MM.1S (cell line): ENCODE results near the gene PGRMC2.
"Not testable (repeated sequence)": the region's sequence is repeated elsewhere in the genome, so short reads cannot be mapped to it uniquely, and the experiment has no call there.

Source experiments
- DNase-seq: peaks from one replicate; pipeline ENCODE4 v3.0.0-alpha.2; 2015
- H2AFZ ChIP-seq: fragments of 300-600 bp; sonication (generic); 2 replicates; pipeline ENCODE4 v1.6.0; 2016; ENCODE audit warnings: antibody characterized with exemption, low read length
- H3F3A ChIP-seq: fragments of 300-600 bp; sonication (generic); 2 replicates; pipeline ENCODE4 v1.6.1; 2016; ENCODE audit warnings: mild to moderate bottlenecking, antibody characterized with exemption, low read length, moderate library complexity, mixed read lengths; ENCODE audit not compliant: insufficient read depth
- H3K27ac ChIP-seq: fragments of 300-600 bp; sonication (generic); 2 replicates; pipeline ENCODE4 v1.5.1; 2016; ENCODE audit warnings: mild to moderate bottlenecking, low read length
- H3K27me3 ChIP-seq: fragments of 300-600 bp; sonication (generic); replicated peaks from 2 replicates; pipeline ENCODE4 v1.6.0; 2016; ENCODE audit warnings: low read length; ENCODE audit not compliant: insufficient read depth
- H3K36me3 ChIP-seq: fragments of 300-600 bp; sonication (generic); replicated peaks from 2 replicates; pipeline ENCODE4 v1.6.1; 2016; ENCODE audit warnings: mild to moderate bottlenecking, low read length, mixed read lengths; ENCODE audit not compliant: insufficient read depth
- H3K4me1 ChIP-seq: fragments of 300-600 bp; sonication (generic); 2 replicates; pipeline ENCODE4 v1.6.1; 2016; ENCODE audit warnings: low read length, mixed read lengths
- H3K4me2 ChIP-seq: fragments of 300-600 bp; sonication (generic); 2 replicates; pipeline ENCODE4 v1.6.0; 2016; ENCODE audit warnings: low read depth, low read length
- H3K4me3 ChIP-seq: fragments of 300-600 bp; sonication (generic); 2 replicates; pipeline ENCODE4 v1.5.1; 2016; ENCODE audit warnings: low read length, mixed read lengths
- H3K79me2 ChIP-seq: fragments of 300-600 bp; sonication (generic); 2 replicates; pipeline ENCODE4 v1.6.1; 2016; ENCODE audit warnings: mixed run types, low read length, mixed read lengths
- H3K9ac ChIP-seq: fragments of 300-600 bp; sonication (generic); 2 replicates; pipeline ENCODE4 v1.6.1; 2016; ENCODE audit warnings: low read length, mixed read lengths
- H3K9me2 ChIP-seq: fragments of 300-600 bp; sonication (generic); replicated peaks from 2 replicates; pipeline ENCODE4 v1.6.1; 2016; ENCODE audit warnings: mild to moderate bottlenecking, low read length, mixed read lengths; ENCODE audit not compliant: insufficient read depth
- H3K9me3 ChIP-seq: fragments of 300-600 bp; sonication (generic); replicated peaks from 2 replicates; pipeline ENCODE4 v1.6.1; 2016; ENCODE audit warnings: mild to moderate bottlenecking, low read length, mixed read lengths; ENCODE audit not compliant: insufficient read depth
- H4K20me1 ChIP-seq: fragments of 300-600 bp; sonication (generic); 2 replicates; pipeline ENCODE4 v1.6.1; 2016; ENCODE audit warnings: mild to moderate bottlenecking, low read length, moderate library complexity, mixed read lengths; ENCODE audit not compliant: insufficient read depth
- CTCF ChIP-seq: fragments of 300-600 bp; sonication (generic); IDR thresholded peaks from 2 replicates; pipeline ENCODE4 v1.5.1; 2016; ENCODE audit warnings: antibody characterized with exemption, low read length, mixed read lengths
- EZH2 ChIP-seq: fragments of 300-600 bp; sonication (generic); optimal IDR thresholded peaks from 2 replicates; pipeline ENCODE3; 2017; ENCODE audit warnings: low read depth, mild to moderate bottlenecking, antibody characterized with exemption, low read length, mixed read lengths
- EZH2phosphoT487 ChIP-seq: fragments of 300-600 bp; sonication (generic); IDR thresholded peaks from 2 replicates; pipeline ENCODE4 v1.6.1; 2018; ENCODE audit warnings: antibody characterized with exemption, low read length

The PGRMC2 gene

GRCh38 chr4:128267745-128268144, 19.9 kb downstream of the PGRMC2 start:
- no peak overlapping the region for H3K9ac ChIP-seq

GRCh38 chr4:128267171-128267570, 20.4 kb downstream of the PGRMC2 start:
- H3K36me3 ChIP-seq: peaks cover 18% of the 10 kb centered on the region; the same call in 1 of the 2 replicates
- not testable (repeated sequence) for H4K20me1 ChIP-seq, H3K4me2 ChIP-seq, H3K27me3 ChIP-seq, DNase-seq, H3K9ac ChIP-seq, H3F3A ChIP-seq, H3K9me2 ChIP-seq, H2AFZ ChIP-seq, H3K27ac ChIP-seq, H3K9me3 ChIP-seq, H3K4me3 ChIP-seq, H3K4me1 ChIP-seq, H3K79me2 ChIP-seq

More at GRCh38 chr4:128267745-128268144, 19.9 kb downstream of the PGRMC2 start:
- Histone ChIP-seq H4K20me1 (no peaks in the 10 kb centered on the region; the same call in 1 of the 2 replicates), H2AFZ (no peak overlapping the region), H3K9me3 (no peaks in the 10 kb centered on the region), H3K36me3 (peaks cover 20% of the 10 kb centered on the region; the same call in 1 of the 2 replicates), H3K27me3 (no peaks in the 10 kb centered on the region), H3K79me2 (peaks cover 3% of the 10 kb centered on the region), H3K27ac (no peak overlapping the region), H3K4me1 (no peaks in the 10 kb centered on the region), H3K4me2 (no peak overlapping the region), H3K4me3 (no peak overlapping the region), H3F3A (no peaks in the 10 kb centered on the region), H3K9me2 (no peaks in the 10 kb centered on the region)
- no peak for TF ChIP-seq EZH2phosphoT487
- TF ChIP-seq EZH2: no peak
- TF ChIP-seq CTCF: no peak
- no peak for DNase-seq

GRCh38 chr4:128265550-128265949, 22.1 kb downstream of the PGRMC2 start:
- not testable (repeated sequence) for H3K36me3 ChIP-seq, H3K4me3 ChIP-seq, H3K9me2 ChIP-seq, H3K27ac ChIP-seq, H4K20me1 ChIP-seq, H3K27me3 ChIP-seq, H3K79me2 ChIP-seq, H3K9ac ChIP-seq, H3F3A ChIP-seq, H3K9me3 ChIP-seq, DNase-seq, H3K4me2 ChIP-seq, H2AFZ ChIP-seq, H3K4me1 ChIP-seq

- H3K9ac ChIP-seq, H4K20me1 ChIP-seq, H3K9me2 ChIP-seq, H3K36me3 ChIP-seq, H3K27ac ChIP-seq, H3K4me2 ChIP-seq, H2AFZ ChIP-seq, DNase-seq, H3K9me3 ChIP-seq, H3K4me3 ChIP-seq, H3K79me2 ChIP-seq, H3K27me3 ChIP-seq: not testable (repeated sequence)
- Histone ChIP-seq H3K4me1 (peaks cover 28% of the 10 kb centered on the region), H3F3A (peaks cover 20% of the 10 kb centered on the region)
Measured at GRCh38 chr4:128259889-128260288, 27.7 kb downstream of the PGRMC2 start.

- H3K9me2 ChIP-seq, H2AFZ ChIP-seq, H3K4me3 ChIP-seq, H3K9ac ChIP-seq, H3K27ac ChIP-seq, DNase-seq, H4K20me1 ChIP-seq, H3K79me2 ChIP-seq, H3K36me3 ChIP-seq, H3K4me2 ChIP-seq, H3K27me3 ChIP-seq, H3K9me3 ChIP-seq: not testable (repeated sequence)
- Histone ChIP-seq H3K4me1 (peaks cover 28% of the 10 kb centered on the region), H3F3A (peaks cover 20% of the 10 kb centered on the region)
Measured at GRCh38 chr4:128258166-128258565, 29.4 kb downstream of the PGRMC2 start.
